GM18505 (cell line): ENCODE data around the gene RETREG1.
"Not testable (repeated sequence)": the region's sequence is repeated elsewhere in the genome, so short reads cannot be mapped to it uniquely, and the experiment has no call there.

ENCODE experiments used
- ATAC-seq: cut with Tn5 transposase; IDR thresholded peaks from one replicate; pipeline ENCODE4 v1.9.1; 2021; ENCODE audit not compliant: unreplicated experiment
- POLR2A ChIP-seq: IDR thresholded peaks from 4 replicates; pipeline ENCODE4 v1.6.1; 2011; ENCODE audit warnings: borderline replicate concordance; ENCODE audit not compliant: insufficient read depth, insufficient read length; ENCODE audit errors: extremely low read depth

RETREG1 gene

DNA sequence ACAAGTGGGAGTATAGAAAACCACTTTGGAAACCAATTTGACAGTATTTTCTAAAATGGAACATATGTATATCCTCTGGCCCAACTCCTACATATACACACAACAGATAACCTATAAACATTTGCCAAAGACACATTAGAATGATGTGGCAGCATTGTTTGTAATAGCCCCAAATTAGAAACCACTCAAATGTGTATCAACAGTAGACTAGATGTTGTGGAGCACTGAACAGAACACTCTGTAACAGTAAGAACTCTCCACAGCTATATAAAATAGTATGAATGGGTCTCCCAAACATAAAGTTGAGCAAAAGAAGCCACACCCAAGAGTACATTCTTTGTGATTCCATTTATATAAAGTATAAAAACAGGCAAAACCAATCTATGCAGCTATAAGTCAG lies 157.3 kb downstream of the RETREG1 start:
- ATAC-seq, result no peak
- no peak for TF ChIP-seq POLR2A

DNA sequence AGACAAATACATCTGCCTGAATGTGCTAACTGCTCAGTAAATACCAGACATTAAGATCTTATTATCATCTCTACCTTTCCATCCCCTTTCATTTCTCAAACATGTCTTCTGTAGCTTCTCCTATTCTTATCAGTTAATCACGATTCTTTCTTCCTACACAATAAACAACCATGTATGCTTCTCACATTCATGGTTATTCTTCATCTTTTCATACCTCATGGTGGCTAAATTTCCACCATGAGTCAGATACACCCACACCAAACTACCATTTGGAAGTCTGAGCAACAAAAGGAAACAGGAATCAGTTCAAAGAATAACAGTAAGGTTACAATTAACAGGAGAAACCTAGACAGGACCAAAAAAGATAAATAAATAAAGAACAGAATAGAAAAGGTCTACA lies 158.9 kb downstream of the RETREG1 start:
- TF ChIP-seq POLR2A, result no peak
- ATAC-seq, result no peak

DNA sequence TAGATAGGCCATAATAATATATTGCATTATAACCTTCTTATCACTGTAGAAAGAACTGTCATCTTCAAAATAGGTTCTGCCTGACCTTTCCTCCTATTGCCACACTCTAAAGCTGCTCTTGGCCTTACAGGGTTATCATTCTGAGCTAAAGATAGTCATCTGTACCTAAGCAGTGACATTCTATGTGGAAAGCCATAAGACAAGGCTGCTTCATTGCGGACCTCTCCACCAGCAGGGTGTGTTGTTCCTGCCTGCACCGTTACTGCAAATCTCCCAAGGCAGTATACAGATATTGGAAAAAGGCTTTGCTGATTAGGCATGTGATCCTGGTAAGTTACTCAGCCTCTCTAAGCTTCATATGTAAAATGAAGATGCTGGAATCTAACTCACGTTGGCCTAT lies 159.3 kb downstream of the RETREG1 start:
- no peak for ATAC-seq
- no peak for TF ChIP-seq POLR2A

DNA sequence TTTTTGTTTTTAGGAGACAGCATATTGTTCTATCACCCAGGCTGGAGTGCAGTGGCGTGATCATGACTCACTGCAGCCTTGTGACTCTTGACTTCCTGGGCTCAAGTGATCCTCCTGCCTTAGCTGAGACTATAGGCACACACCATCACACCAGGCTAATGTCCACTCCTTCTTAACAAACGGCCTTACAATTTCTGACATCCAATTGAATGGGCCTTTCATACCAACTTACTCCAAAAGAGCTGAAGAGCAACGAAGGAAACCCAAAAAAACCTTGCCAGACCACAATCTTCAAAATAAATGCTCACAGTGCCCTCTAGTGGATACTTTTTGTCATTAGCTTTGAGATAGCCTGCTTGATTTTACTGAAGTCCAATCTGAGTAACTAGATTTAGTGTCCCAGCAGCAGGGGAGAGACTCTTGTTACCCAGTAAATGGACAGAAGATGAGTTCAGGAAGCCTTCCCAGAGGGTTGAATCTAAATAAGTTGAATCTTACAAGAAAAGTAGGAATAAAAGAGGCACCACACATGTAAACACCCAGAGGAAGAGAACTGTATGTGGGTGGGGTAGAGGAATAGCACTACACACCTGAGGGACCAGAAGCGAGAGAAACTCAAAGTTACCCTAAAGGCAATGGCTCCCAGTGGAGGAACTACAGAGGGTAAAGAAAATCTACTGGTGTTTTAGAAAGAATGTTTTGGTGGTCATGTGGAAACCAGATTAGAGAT lies 160.5 kb downstream of the RETREG1 start:
- no peak for TF ChIP-seq POLR2A

DNA sequence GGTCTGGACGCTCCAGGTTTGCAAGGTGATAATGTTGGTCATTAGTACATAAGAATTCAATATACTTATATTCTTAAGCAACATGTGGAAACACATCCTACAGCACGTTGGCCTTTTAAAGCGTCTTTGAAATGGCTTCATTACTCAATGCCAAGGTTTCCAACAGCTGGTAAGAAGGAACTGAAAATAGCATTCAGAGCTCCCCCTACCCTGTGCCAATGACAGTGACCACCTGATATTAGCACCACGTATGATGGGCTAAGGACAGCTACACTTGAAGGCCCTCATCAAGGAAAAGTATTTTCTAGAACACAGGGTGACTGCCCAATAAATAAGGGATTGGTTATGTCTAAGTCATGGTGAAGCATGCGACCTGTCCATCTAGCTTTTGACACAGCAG lies 161.1 kb downstream of the RETREG1 start:
- no peak for ATAC-seq
- TF ChIP-seq POLR2A, result no peak

More for the DNA sequence above, 160.5 kb downstream of the RETREG1 start:
- ATAC-seq, result peak; percentile 65

DNA sequence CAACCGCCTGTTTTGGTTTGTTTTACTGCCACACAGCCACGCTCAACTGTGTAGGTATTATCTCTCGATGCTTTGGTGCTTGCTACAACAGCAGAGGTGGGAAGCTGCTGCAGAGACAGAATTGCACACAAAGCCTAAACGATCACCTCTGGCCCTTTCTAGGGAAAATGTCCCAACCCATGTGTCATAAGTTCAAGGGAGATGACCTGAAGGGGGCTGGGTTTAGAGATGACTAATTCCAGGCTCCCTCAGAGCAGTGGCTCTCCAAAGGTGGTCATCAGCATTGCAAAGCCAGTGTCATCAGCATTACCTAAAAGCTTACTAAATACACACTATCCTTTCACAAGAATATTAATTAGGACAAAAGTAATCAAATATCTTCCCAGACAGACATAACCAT lies 162.1 kb downstream of the RETREG1 start:
- no peak for ATAC-seq
- no peak for TF ChIP-seq POLR2A

- no peak for TF ChIP-seq POLR2A
Observed at GRCh38 chr5:16453609-16454008, 163.2 kb downstream of the RETREG1 start.

GRCh38 chr5:16450163-16450562 lies 166.6 kb downstream of the RETREG1 start:
- ATAC-seq, result no peak
- no peak for TF ChIP-seq POLR2A

More at GRCh38 chr5:16453609-16454008, 163.2 kb downstream of the RETREG1 start:
- no peak for ATAC-seq

- no peak for TF ChIP-seq POLR2A
- no peak for ATAC-seq
Observed at GRCh38 chr5:16446993-16447392, 169.8 kb downstream of the RETREG1 start.

DNA sequence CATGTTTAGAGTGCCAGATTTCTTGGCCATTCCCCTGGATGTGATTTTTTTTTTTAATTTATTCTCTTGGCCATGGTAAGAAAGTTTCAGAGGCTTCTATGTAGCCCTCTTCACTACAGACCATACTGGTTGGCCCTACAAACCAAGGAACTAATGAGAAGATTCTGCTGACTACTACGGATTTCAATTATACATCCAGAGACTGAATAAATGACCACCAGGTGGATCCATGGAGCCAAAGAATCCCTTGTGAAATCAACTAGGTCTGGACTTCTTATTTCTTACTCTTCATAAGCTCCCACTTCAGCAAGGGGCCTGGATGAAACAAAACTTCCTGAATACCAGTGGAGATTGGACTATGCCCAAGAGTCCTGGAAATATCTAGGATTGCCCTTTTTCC lies 178.8 kb downstream of the RETREG1 start:
- no peak for ATAC-seq
- TF ChIP-seq POLR2A, result no peak

GRCh38 chr5:16436065-16436682 lies 180.6 kb downstream of the RETREG1 start:
- not testable (repeated sequence) for ATAC-seq

- no peak for ATAC-seq
Observed at GRCh38 chr5:16431490-16431889, 185.3 kb downstream of the RETREG1 start.

DNA sequence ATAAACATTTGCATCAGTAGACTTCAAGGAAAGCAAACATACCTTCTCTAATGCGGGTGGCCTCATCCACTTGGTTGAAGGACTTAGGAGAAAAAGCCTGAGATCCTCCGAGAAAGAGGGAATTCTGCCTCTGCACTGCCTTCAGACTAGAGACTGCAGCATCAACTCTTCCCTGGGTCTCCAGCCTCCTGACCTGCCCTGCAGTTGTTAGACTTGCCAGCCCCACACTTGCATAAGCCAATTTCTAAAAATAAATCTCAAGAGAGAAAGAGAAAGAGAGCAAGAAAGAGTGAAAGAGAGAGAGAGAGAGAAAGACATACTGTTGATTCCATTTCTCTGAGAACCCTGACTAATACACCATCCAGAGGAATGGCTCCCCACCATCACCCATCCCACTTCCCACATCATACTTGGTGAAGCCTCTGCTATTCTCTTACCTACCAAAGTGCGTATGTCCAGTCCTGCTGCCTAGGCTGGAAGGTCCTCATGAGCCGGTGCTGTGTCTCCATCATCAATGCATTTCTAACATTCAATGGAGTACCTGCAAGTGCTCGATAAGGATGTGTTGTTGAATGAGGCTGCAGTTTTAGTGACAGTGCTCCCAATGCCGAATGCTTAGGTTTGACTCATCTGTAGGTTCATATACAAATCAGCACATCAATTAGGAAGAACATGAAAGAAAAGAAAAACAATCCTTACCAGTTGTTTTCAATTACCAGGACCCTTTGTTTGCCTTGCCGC lies 186.3 kb downstream of the RETREG1 start:
- TF ChIP-seq POLR2A, result no peak
- no peak for ATAC-seq

More at GRCh38 chr5:16431490-16431889, 185.3 kb downstream of the RETREG1 start:
- no peak for TF ChIP-seq POLR2A

DNA sequence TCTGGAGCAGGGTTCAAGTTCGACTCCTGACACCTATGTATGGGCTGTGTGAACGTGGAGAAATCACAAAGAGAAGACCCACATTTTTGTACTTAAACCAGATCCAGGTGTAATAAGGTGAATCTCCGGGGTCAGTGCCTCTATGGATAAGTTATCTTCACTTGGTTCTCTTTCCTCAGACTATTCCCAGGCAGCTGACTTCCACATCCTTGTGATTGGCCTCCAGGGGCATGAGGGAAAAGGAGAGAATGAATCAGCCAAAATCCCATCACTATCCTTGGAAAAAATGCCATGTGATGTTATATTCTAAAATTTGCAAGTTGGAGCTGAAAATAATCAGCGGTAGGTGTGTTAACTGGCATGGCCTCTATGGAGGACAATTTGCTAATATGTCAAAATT lies 188.4 kb downstream of the RETREG1 start:
- no peak for TF ChIP-seq POLR2A
- ATAC-seq, result no peak
